HepG2 (cell line): Measurements from ENCODE around the gene E2F1.

ENCODE experiments used
- NR2F1 ChIP-seq, 2 experiments: fragments of 450-650 bp in 1 of 2; formaldehyde crosslinking in 1 of 2; IDR thresholded peaks; 2 replicates each; pipeline versions ENCODE4 v1.5.0 to v1.6.1; 2016 to 2020; ENCODE audit warnings: mild to moderate bottlenecking in 1 of 2, missing compliant biosample characterization in 1 of 2, missing genetic modification reagents in 1 of 2, moderate library complexity in 1 of 2
- POLR2A ChIP-seq, 2 experiments: IDR thresholded peaks; 2 replicates each; pipeline ENCODE4 v1.6.1; 2011; ENCODE audit warnings: low read depth in 2 of 2, low read length in 2 of 2, mild to moderate bottlenecking in 1 of 2, moderate library complexity in 1 of 2; ENCODE audit not compliant: insufficient read depth in 1 of 2
- TEAD2 ChIP-seq: sonication (generic); formaldehyde crosslinking; IDR thresholded peaks from 2 replicates; pipeline ENCODE4 v1.9.0; 2021; ENCODE audit warnings: missing genetic modification reagents
- TF ChIP-seq, protein P1 (sequence below): sonication (generic); formaldehyde crosslinking; IDR thresholded peaks from 2 replicates; pipeline ENCODE4 v1.5.1; 2020; ENCODE audit warnings: missing genetic modification reagents, mild to moderate bottlenecking, borderline replicate concordance
- TF ChIP-seq, protein P2 (sequence below): sonication (generic); formaldehyde crosslinking; IDR thresholded peaks from 2 replicates; pipeline ENCODE4 v1.4.0; 2020; ENCODE audit warnings: mild to moderate bottlenecking, missing genetic modification reagents
- TF ChIP-seq, protein P3 (sequence below): sonication (generic); formaldehyde crosslinking; conservative IDR thresholded peaks from 2 replicates; pipeline ENCODE4 v1.8.0; 2022; ENCODE audit warnings: low read depth, missing genetic modification reagents

DNA sequence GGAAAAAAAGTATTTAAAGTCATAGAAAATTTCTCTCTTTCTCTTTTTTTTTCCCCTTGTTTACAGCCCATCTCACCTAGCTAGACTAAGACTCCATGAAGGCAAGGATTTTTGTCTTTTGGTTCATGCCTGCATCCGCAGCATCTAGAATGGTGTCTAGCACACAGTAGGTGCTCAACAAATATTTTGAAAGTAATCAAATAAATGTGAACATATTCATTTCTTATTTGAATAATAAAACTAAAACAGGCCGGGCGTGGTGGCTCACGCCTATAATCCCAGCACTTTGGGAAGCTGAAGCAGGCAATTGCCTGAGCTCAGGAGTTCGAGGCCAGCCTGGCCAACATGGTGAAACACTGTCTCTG, 40.9 kb upstream of the E2F1 start:
- TF ChIP-seq TEAD2 (CRISPR knock-in tag) (no peak), NR2F1 (CRISPR knock-in tag; IDR thresholded peaks at IDR 0.05) (no peak), POLR2A (IDR thresholded peaks at IDR 0.05; ENCODE audit: insufficient read depth in 1 of 2, low read depth in 2 of 2, low read length in 2 of 2) (no peak)
- TF ChIP-seq, protein P1, sequence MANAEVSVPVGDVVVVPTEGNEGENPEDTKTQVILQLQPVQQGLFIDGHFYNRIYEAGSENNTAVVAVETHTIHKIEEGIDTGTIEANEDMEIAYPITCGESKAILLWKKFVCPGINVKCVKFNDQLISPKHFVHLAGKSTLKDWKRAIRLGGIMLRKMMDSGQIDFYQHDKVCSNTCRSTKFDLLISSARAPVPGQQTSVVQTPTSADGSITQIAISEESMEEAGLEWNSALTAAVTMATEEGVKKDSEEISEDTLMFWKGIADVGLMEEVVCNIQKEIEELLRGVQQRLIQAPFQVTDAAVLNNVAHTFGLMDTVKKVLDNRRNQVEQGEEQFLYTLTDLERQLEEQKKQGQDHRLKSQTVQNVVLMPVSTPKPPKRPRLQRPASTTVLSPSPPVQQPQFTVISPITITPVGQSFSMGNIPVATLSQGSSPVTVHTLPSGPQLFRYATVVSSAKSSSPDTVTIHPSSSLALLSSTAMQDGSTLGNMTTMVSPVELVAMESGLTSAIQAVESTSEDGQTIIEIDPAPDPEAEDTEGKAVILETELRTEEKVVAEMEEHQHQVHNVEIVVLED (CRISPR knock-in tag) = no peak
- TF ChIP-seq, protein P2, sequence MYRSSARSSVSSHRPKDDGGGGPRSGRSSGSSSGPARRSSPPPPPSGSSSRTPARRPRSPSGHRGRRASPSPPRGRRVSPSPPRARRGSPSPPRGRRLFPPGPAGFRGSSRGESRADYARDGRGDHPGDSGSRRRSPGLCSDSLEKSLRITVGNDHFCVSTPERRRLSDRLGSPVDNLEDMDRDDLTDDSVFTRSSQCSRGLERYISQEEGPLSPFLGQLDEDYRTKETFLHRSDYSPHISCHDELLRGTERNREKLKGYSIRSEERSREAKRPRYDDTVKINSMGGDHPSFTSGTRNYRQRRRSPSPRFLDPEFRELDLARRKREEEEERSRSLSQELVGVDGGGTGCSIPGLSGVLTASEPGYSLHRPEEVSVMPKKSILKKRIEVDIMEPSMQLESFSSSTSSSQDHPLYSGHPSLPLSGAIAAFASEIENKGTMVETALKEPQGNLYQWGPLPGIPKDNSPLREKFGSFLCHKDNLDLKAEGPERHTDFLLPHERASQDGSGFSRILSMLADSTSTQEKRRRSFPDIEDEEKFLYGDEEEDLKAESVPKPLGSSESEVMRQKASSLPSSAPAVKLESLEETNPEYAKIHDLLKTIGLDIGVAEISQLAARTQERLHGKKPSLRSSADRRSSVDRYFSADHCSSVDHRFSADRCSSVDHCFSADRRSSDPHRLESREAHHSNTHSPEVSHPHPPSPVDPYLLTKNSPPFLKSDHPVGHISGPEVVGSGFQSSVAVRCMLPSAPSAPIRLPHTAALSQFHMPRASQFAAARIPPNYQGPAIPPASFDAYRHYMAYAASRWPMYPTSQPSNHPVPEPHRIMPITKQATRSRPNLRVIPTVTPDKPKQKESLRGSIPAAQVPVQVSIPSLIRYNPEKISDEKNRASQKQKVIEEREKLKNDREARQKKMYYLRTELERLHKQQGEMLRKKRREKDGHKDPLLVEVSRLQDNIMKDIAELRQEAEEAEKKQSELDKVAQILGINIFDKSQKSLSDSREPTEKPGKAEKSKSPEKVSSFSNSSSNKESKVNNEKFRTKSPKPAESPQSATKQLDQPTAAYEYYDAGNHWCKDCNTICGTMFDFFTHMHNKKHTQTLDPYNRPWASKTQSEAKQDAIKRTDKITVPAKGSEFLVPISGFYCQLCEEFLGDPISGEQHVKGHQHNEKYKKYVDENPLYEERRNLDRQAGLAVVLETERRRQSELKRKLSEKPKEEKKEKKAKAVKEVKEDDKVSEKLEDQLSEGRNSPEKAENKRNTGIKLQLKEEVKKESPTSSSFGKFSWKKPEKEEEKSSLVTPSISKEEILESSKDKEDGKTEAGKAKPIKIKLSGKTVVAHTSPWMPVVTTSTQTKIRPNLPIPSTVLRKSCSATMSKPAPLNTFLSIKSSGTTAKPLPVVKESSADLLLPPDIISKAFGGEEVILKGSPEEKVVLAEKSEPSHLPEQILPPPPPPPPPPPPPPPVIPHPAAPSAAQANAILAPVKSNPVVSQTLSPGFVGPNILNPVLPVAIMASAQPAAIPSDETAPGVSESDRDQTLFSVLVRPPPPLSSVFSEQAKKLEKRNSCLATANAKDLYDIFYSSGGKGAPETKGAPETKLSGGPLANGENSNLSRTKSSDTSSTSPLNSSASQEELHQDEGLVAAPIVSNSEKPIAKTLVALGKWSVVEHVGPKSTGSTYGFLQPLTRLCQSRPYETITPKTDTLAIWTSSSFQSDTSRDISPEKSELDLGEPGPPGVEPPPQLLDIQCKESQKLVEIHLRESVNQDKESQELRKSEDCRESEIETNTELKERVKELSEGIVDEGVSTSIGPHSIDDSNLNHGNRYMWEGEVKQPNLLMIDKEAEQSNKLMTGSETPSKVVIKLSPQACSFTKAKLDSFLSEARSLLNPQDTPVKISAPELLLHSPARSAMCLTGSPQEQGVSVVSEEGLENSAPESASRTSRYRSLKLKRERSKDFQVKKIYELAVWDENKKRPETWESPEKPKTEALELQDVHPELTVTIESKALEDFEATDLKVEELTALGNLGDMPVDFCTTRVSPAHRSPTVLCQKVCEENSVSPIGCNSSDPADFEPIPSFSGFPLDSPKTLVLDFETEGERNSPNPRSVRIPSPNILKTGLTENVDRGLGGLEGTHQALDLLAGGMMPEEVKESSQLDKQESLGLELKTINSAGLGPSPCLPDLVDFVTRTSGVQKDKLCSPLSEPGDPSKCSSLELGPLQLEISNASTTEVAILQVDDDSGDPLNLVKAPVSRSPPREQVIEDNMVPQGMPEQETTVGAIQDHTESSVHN = no peak
- TF ChIP-seq, protein P3, sequence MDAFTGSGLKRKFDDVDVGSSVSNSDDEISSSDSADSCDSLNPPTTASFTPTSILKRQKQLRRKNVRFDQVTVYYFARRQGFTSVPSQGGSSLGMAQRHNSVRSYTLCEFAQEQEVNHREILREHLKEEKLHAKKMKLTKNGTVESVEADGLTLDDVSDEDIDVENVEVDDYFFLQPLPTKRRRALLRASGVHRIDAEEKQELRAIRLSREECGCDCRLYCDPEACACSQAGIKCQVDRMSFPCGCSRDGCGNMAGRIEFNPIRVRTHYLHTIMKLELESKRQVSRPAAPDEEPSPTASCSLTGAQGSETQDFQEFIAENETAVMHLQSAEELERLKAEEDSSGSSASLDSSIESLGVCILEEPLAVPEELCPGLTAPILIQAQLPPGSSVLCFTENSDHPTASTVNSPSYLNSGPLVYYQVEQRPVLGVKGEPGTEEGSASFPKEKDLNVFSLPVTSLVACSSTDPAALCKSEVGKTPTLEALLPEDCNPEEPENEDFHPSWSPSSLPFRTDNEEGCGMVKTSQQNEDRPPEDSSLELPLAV (CRISPR knock-in tag) = no peak
